ENCODE data around the gene SERTAD2. TPM values are rescaled to one million over a fixed set of nuclear protein-coding genes. Genes with fewer than 3 reads are reported as not detected.

SERTAD2 gene
- total and polyA plus RNA-seq, 2 donors (not counting 3 experiments of a cell fraction or from before 2014, with no cell fraction given) = 5.5 to 11.2 TPM

DNA sequence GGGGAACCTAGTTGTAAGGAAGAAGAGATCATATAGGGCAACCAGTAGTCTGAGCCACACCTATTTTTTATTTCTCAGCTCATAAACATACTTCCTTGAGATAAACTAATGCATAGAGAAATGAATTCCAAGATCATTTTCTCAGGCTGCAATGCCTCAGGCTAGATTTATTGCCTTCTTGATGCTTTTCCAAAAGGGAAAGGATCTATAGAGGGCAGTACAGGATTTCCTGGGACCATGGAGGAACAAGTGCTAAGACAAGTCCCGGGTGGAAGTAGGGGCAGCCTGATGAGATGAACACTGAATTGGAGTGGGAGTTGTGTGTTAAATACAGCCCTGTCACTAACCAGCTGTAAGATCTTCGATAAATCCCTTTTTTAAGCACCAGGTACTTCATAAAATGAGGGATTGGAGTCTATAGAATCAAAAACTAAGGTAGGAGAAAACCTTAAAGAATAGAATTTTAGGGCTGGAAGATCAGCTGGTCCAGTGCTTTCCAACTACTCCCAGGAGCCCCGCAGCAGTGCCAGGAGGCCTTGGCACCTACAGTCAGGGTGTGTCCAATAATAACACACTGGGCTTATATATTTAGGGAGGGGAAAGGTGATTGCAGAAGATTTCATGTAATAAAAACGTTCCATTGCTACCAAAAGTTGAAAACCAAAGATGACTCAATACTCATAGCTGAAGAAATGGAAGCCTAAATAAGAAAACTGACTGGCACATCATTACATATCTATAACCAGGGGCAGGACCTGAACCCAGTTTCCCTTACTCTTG is 58.1 kb downstream of the SERTAD2 start:
- H3K9me3 ChIP-seq (replicated peaks; ENCODE audit: control insufficient read depth, insufficient read depth, low read length) = no peaks in the 10 kb centered on the region
- FAIRE-seq (no peak), DNase-seq (ENCODE audit: low read depth, low spot score) (no peak)
- ChIA-PET POLR2A (no interaction called here), CTCF (interaction anchor here (0.8 to 1.8 kb wide), 9 partner anchors 8 to 287 kb away, joined by 3 to 9 read pairs (median 5); partner anchors contain the start of gene SERTAD2)
- H3K4me1 ChIP-seq (ENCODE audit: control insufficient read depth, extremely low read depth, insufficient read depth, low read length) = peaks cover 5% of the 10 kb centered on the region
- no peak overlapping the region for H3K27ac ChIP-seq (ENCODE audit: insufficient read depth, low read depth, low read length)
- no peak overlapping the region for H3K4me3 ChIP-seq (replicated peaks in 1 of 3; ENCODE audit: insufficient read depth in 1 of 3, low read depth in 1 of 3, low read length in 3 of 3)
- peaks cover 5 to 6% of the 10 kb centered on the region in 2 experiments for H3K36me3 ChIP-seq (ENCODE audit: control insufficient read depth in 2 of 2, extremely low read depth in 1 of 2, insufficient read depth in 2 of 2, low read length in 2 of 2)
- no peaks in the 10 kb centered on the region for H3K9me1 ChIP-seq (replicated peaks; ENCODE audit: control insufficient read depth, extremely low read depth, insufficient read depth, low read length)
- intact Hi-C loops (cut with micrococcal nuclease) (no loop called here), dilution Hi-C loops (cut with MboI; ENCODE audit: extremely low pct_ligation_motif_present, low sequenced_read_pairs) (no loop called here)
- BruUV-seq (replicated peaks) = no TSS peak
- no peak overlapping the region for H2AFZ ChIP-seq (ENCODE audit: low read depth, low read length)
- H3K79me2 ChIP-seq (ENCODE audit: control insufficient read depth, insufficient read depth, low read length) = no peaks in the 10 kb centered on the region
- H3K9ac ChIP-seq (replicated peaks; ENCODE audit: extremely low read depth, insufficient read depth, low read length) = no peak overlapping the region
- H3K27me3 ChIP-seq (ENCODE audit: control insufficient read depth in 2 of 2, insufficient read depth in 2 of 2, low read length in 2 of 2) = no peaks in the 10 kb centered on the region
- no peaks in the 10 kb centered on the region for H4K20me1 ChIP-seq (replicated peaks; ENCODE audit: control insufficient read depth, extremely low read depth, insufficient read depth, low read length)
- H3K4me2 ChIP-seq (ENCODE audit: insufficient read depth, low read length) = no peak overlapping the region
- TF ChIP-seq MYC (IDR thresholded peaks at IDR 0.05; ENCODE audit: low read depth, low read length) (no peak), CTCF (IDR thresholded peaks at IDR 0.05; ENCODE audit: extremely low read depth in 1 of 2, insufficient read depth in 1 of 2, low read depth in 1 of 2, low read length in 2 of 2) (no peak), EZH2 (IDR thresholded peaks at IDR 0.05; ENCODE audit: borderline replicate concordance, low read depth, low read length, severe bottlenecking) (no peak), POLR2A (IDR thresholded peaks at IDR 0.05; ENCODE audit: low read depth, low read length) (no peak), MAX (IDR thresholded peaks at IDR 0.05; ENCODE audit: insufficient read depth, insufficient read length) (no peak), POLR2AphosphoS5 (IDR thresholded peaks at IDR 0.05; ENCODE audit: insufficient read depth, low read depth, low read length) (no peak), JUN (IDR thresholded peaks at IDR 0.05; ENCODE audit: borderline replicate concordance, insufficient read depth, insufficient read length, low read depth) (no peak), GATA2 (IDR thresholded peaks at IDR 0.05; ENCODE audit: insufficient read depth, insufficient read length, low read depth, low read length) (no peak), FOS (IDR thresholded peaks at IDR 0.05; ENCODE audit: borderline replicate concordance, insufficient read depth, low read length) (no peak)

Data from endothelial cell of umbilical vein (primary cell).